NCI-H226 (cell line): ENCODE results near the gene PCP4.

Source experiments
- DNase-seq: peaks from one replicate; pipeline ENCODE4 v3.0.0-alpha.2; 2015

The PCP4 gene

DNA sequence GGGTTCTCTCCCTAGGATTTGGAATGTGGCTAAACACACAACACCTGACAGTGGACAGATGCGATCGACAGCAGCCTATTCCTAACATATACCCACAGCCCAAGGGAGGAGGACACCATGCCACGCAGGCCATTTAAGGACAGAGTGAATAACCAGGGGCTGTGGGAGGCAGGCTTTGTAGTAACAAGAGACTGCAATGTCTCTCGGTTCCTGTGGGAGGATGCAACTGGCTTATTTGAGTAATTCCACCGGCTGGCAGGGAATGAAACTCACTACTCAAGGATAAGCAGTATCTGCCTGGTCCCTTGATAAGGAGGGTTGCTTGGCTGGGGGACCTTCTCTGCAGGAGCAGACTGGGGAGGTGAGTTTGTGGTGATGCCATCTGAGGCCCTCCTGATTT lies 109.6 kb downstream of the PCP4 start:
- no peak for DNase-seq
